Activated naive CD8-positive, alpha-beta T cell treated with anti-CD3 and anti-CD28 coated beads, Interleukin-2, amount 10 ng/mL, durations not matched to agents 7 days and 5 days (primary cell): ENCODE results near the gene HTR3A. TPM values are rescaled to one million over a fixed set of nuclear protein-coding genes. Genes with fewer than 3 reads are reported as not detected.

ENCODE experiments used
- ATAC-seq: fragments of 150-1000 bp; cut with Tn5 transposase; one replicate; pipeline ENCODE4 v1.10.0; 2021; ENCODE audit warnings: low read depth, moderate library complexity
- POLR2A ChIA-PET: fragments of 350-600 bp; sonication (Branson Sonifier 250); formaldehyde crosslinking; loops from one replicate; lab custom pipeline; 2021; ENCODE audit warnings: antibody characterized with exemption; lab: Charles Lee
- DNase-seq: peaks from one replicate; pipeline ENCODE4 v3.0.0; 2021
- H3K27ac Mint-ChIP-seq: one replicate; pipeline ENCODE4 v1.8.0; 2022; ENCODE audit warnings: mild to moderate bottlenecking, mixed read lengths
- H3K27me3 Mint-ChIP-seq: one replicate; pipeline ENCODE4 v1.8.0; 2022; ENCODE audit warnings: mild to moderate bottlenecking, moderate library complexity, mixed read lengths
- H3K36me3 Mint-ChIP-seq: one replicate; pipeline ENCODE4 v1.8.0; 2021; ENCODE audit warnings: mild to moderate bottlenecking, mixed read lengths
- H3K4me1 Mint-ChIP-seq: one replicate; pipeline ENCODE4 v1.8.0; 2021; ENCODE audit warnings: mixed read lengths
- H3K4me3 Mint-ChIP-seq: one replicate; pipeline ENCODE4 v1.8.0; 2022; ENCODE audit warnings: mild to moderate bottlenecking, moderate library complexity, mixed read lengths
- H3K9me3 Mint-ChIP-seq: one replicate; pipeline ENCODE4 v1.8.0; 2021; ENCODE audit warnings: mixed read lengths
- total RNA-seq, 2 experiments: library from RNA; stranded (reverse); gene quantifications; one replicate each; pipeline ENCODE4 v1.2.3, GENCODE V29; 2021

Gene HTR3A
- total RNA-seq, 2 experiments from 2014 or later: not detected

GRCh38 chr11:114015117-114015516 lies 40.2 kb downstream of the HTR3A start:
- ATAC-seq (no peak), DNase-seq (no peak)
- POLR2A ChIA-PET: no interaction called here
- H3K4me1 Mint-ChIP-seq: no peaks in the 10 kb centered on the region
- no peaks in the 10 kb centered on the region for H3K36me3 Mint-ChIP-seq
- H3K9me3 Mint-ChIP-seq: no peaks in the 10 kb centered on the region
- peaks cover 12% of the 10 kb centered on the region for H3K27me3 Mint-ChIP-seq
- H3K27ac Mint-ChIP-seq: no peak overlapping the region
- H3K4me3 Mint-ChIP-seq: no peak overlapping the region

- DNase-seq: no peak
- H3K36me3 Mint-ChIP-seq: no peaks in the 10 kb centered on the region
- H3K9me3 Mint-ChIP-seq: no peaks in the 10 kb centered on the region
- no peaks in the 10 kb centered on the region for H3K4me1 Mint-ChIP-seq
- H3K27ac Mint-ChIP-seq: no peak overlapping the region
- no peak overlapping the region for H3K4me3 Mint-ChIP-seq
- ATAC-seq: no peak
- POLR2A ChIA-PET: no interaction called here
- peaks cover 6% of the 10 kb centered on the region for H3K27me3 Mint-ChIP-seq
These were observed 42.1 kb downstream of the HTR3A start for GRCh38 chr11:114016986-114017385.

- DNase-seq (no peak), ATAC-seq (no peak)
- H3K9me3 Mint-ChIP-seq: no peaks in the 10 kb centered on the region
- no peak overlapping the region for H3K27ac Mint-ChIP-seq
- peaks cover 6% of the 10 kb centered on the region for H3K27me3 Mint-ChIP-seq
- H3K36me3 Mint-ChIP-seq: no peaks in the 10 kb centered on the region
- no peak overlapping the region for H3K4me3 Mint-ChIP-seq
- POLR2A ChIA-PET: no interaction called here
- no peaks in the 10 kb centered on the region for H3K4me1 Mint-ChIP-seq
These were observed 42.8 kb downstream of the HTR3A start for GRCh38 chr11:114017723-114018122.

- POLR2A ChIA-PET: interaction anchor here (0.7 kb wide), 1 partner anchor 930 kb away, joined by 3 read pairs; no protein-coding TSS in a partner anchor
- Mint-ChIP-seq H3K9me3 (no peaks in the 10 kb centered on the region), H3K4me3 (no peak overlapping the region), H3K27ac (no peak overlapping the region), H3K4me1 (no peaks in the 10 kb centered on the region), H3K36me3 (no peaks in the 10 kb centered on the region), H3K27me3 (peaks cover 4% of the 10 kb centered on the region)
- DNase-seq (no peak), ATAC-seq (no peak)
These were observed 44.1 kb downstream of the HTR3A start for GRCh38 chr11:114019046-114019445.

- no peaks in the 10 kb centered on the region for H3K4me1 Mint-ChIP-seq
- DNase-seq: no peak
- POLR2A ChIA-PET: no interaction called here
- no peak for ATAC-seq
- H3K36me3 Mint-ChIP-seq: no peaks in the 10 kb centered on the region
- H3K4me3 Mint-ChIP-seq: no peak overlapping the region
- no peaks in the 10 kb centered on the region for H3K9me3 Mint-ChIP-seq
- peaks cover 4% of the 10 kb centered on the region for H3K27me3 Mint-ChIP-seq
- no peak overlapping the region for H3K27ac Mint-ChIP-seq
These were observed 44.7 kb downstream of the HTR3A start for GRCh38 chr11:114019574-114019973.

- no peak for DNase-seq
- Mint-ChIP-seq H3K4me1 (peaks cover 9% of the 10 kb centered on the region), H3K27me3 (peaks cover 20% of the 10 kb centered on the region), H3K27ac (no peak overlapping the region), H3K36me3 (no peaks in the 10 kb centered on the region), H3K4me3 (no peak overlapping the region), H3K9me3 (no peaks in the 10 kb centered on the region)
- POLR2A ChIA-PET: no interaction called here
- no peak for ATAC-seq
These were observed 50.5 kb downstream of the HTR3A start for GRCh38 chr11:114025329-114025907.

- Mint-ChIP-seq H3K4me1 (peaks cover 9% of the 10 kb centered on the region), H3K36me3 (no peaks in the 10 kb centered on the region), H3K9me3 (no peaks in the 10 kb centered on the region), H3K27ac (no peak overlapping the region), H3K4me3 (no peak overlapping the region), H3K27me3 (peaks cover 25% of the 10 kb centered on the region)
- DNase-seq: peak; percentile 47
- POLR2A ChIA-PET: no interaction called here
- ATAC-seq: peak; percentile 76
These were observed 51.4 kb downstream of the HTR3A start for GRCh38 chr11:114026355-114026754.

GRCh38 chr11:114027391-114027790 lies 52.5 kb downstream of the HTR3A start:
- POLR2A ChIA-PET: interaction anchor here (1.2 kb wide), 1 partner anchor 11 kb away, joined by 3 read pairs; no protein-coding TSS in a partner anchor
- H3K27me3 Mint-ChIP-seq: peaks cover 23% of the 10 kb centered on the region
- ATAC-seq (no peak), DNase-seq (no peak)
- H3K4me3 Mint-ChIP-seq: no peak overlapping the region
- no peak overlapping the region for H3K27ac Mint-ChIP-seq
- H3K9me3 Mint-ChIP-seq: no peaks in the 10 kb centered on the region
- no peaks in the 10 kb centered on the region for H3K36me3 Mint-ChIP-seq
- H3K4me1 Mint-ChIP-seq: peaks cover 9% of the 10 kb centered on the region

GRCh38 chr11:114027926-114028325 lies 53.0 kb downstream of the HTR3A start:
- H3K4me3 Mint-ChIP-seq: no peak overlapping the region
- H3K9me3 Mint-ChIP-seq: no peaks in the 10 kb centered on the region
- ATAC-seq (no peak), DNase-seq (no peak)
- peaks cover 9% of the 10 kb centered on the region for H3K4me1 Mint-ChIP-seq
- H3K27me3 Mint-ChIP-seq: peaks cover 25% of the 10 kb centered on the region
- POLR2A ChIA-PET: interaction anchor here (1.2 kb wide), 1 partner anchor 10 kb away, joined by 3 read pairs; no protein-coding TSS in a partner anchor
- no peak overlapping the region for H3K27ac Mint-ChIP-seq
- H3K36me3 Mint-ChIP-seq: no peaks in the 10 kb centered on the region

- no peaks in the 10 kb centered on the region for H3K36me3 Mint-ChIP-seq
- H3K4me3 Mint-ChIP-seq: no peak overlapping the region
- peaks cover 20% of the 10 kb centered on the region for H3K27me3 Mint-ChIP-seq
- POLR2A ChIA-PET: no interaction called here
- H3K9me3 Mint-ChIP-seq: no peaks in the 10 kb centered on the region
- DNase-seq: no peak
- peaks cover 5% of the 10 kb centered on the region for H3K4me1 Mint-ChIP-seq
- H3K27ac Mint-ChIP-seq: no peak overlapping the region
- no peak for ATAC-seq
These were observed 56.5 kb downstream of the HTR3A start for GRCh38 chr11:114031246-114031966.

- Mint-ChIP-seq H3K36me3 (no peaks in the 10 kb centered on the region), H3K27me3 (peaks cover 20% of the 10 kb centered on the region), H3K9me3 (no peaks in the 10 kb centered on the region), H3K27ac (no peak overlapping the region), H3K4me3 (no peak overlapping the region), H3K4me1 (peaks cover 1% of the 10 kb centered on the region)
- ATAC-seq (no peak), DNase-seq (no peak)
- POLR2A ChIA-PET: no interaction called here
These were observed 57.0 kb downstream of the HTR3A start for GRCh38 chr11:114031967-114032320.

GRCh38 chr11:114033066-114033465 lies 58.2 kb downstream of the HTR3A start:
- Mint-ChIP-seq H3K27ac (no peak overlapping the region), H3K4me1 (peaks cover 1% of the 10 kb centered on the region), H3K27me3 (peaks cover 20% of the 10 kb centered on the region), H3K36me3 (no peaks in the 10 kb centered on the region), H3K4me3 (no peak overlapping the region), H3K9me3 (no peaks in the 10 kb centered on the region)
- DNase-seq (no peak), ATAC-seq (no peak)
- POLR2A ChIA-PET: no interaction called here

GRCh38 chr11:114033572-114033971 lies 58.7 kb downstream of the HTR3A start:
- no peak for ATAC-seq
- no peak for DNase-seq
- Mint-ChIP-seq H3K4me1 (peaks cover 1% of the 10 kb centered on the region), H3K27me3 (peaks cover 20% of the 10 kb centered on the region), H3K27ac (no peak overlapping the region), H3K4me3 (no peak overlapping the region), H3K36me3 (no peaks in the 10 kb centered on the region), H3K9me3 (no peaks in the 10 kb centered on the region)
- POLR2A ChIA-PET: no interaction called here

GRCh38 chr11:114034956-114035355 lies 60.0 kb downstream of the HTR3A start:
- no peak overlapping the region for H3K27ac Mint-ChIP-seq
- H3K4me3 Mint-ChIP-seq: no peak overlapping the region
- POLR2A ChIA-PET: no interaction called here
- H3K36me3 Mint-ChIP-seq: no peaks in the 10 kb centered on the region
- no peaks in the 10 kb centered on the region for H3K9me3 Mint-ChIP-seq
- no peak for ATAC-seq
- DNase-seq: no peak
- H3K4me1 Mint-ChIP-seq: peaks cover 1% of the 10 kb centered on the region
- peaks cover 17% of the 10 kb centered on the region for H3K27me3 Mint-ChIP-seq
